ENCODE data around the gene ABHD17B.

The ABHD17B gene

GRCh38 chr9:71886015-71886414, 25.0 kb downstream of the ABHD17B start:
- Histone ChIP-seq H3K27ac (no peak overlapping the region), H3K36me3 (no peaks in the 10 kb centered on the region), H3K4me1 (ENCODE audit: control insufficient read depth in 1 of 2, insufficient read depth in 1 of 2, low read depth in 1 of 2, low read length in 1 of 2) (peaks cover 0 to 14% of the 10 kb centered on the region in 2 experiments), H3K4me3 (ENCODE audit: low read depth in 1 of 2, low read length in 1 of 2) (no peak overlapping the region), H3K9me3 (no peaks in the 10 kb centered on the region), H3K27me3 (no peaks in the 10 kb centered on the region)
- TF ChIP-seq CTCF (IDR thresholded peaks at IDR 0.05): no peak

- peaks cover 0 to 14% of the 10 kb centered on the region in 2 experiments for H3K4me1 ChIP-seq (ENCODE audit: control insufficient read depth in 1 of 2, insufficient read depth in 1 of 2, low read depth in 1 of 2, low read length in 1 of 2)
- H3K27ac ChIP-seq: no peak overlapping the region
- no peaks in the 10 kb centered on the region for H3K9me3 ChIP-seq
- no peak overlapping the region for H3K4me3 ChIP-seq (ENCODE audit: low read depth in 1 of 2, low read length in 1 of 2)
- H3K27me3 ChIP-seq: no peaks in the 10 kb centered on the region
- H3K36me3 ChIP-seq: no peaks in the 10 kb centered on the region
- no peak for TF ChIP-seq CTCF (IDR thresholded peaks at IDR 0.05)
These were observed 25.5 kb downstream of the ABHD17B start for GRCh38 chr9:71885467-71885866.

- Histone ChIP-seq H3K36me3 (no peaks in the 10 kb centered on the region), H3K9me3 (no peaks in the 10 kb centered on the region), H3K27ac (no peak overlapping the region), H3K27me3 (no peaks in the 10 kb centered on the region), H3K4me1 (ENCODE audit: control insufficient read depth in 1 of 2, insufficient read depth in 1 of 2, low read depth in 1 of 2, low read length in 1 of 2) (peaks cover 0 to 14% of the 10 kb centered on the region in 2 experiments), H3K4me3 (ENCODE audit: low read depth in 1 of 2, low read length in 1 of 2) (no peak overlapping the region)
- TF ChIP-seq CTCF (IDR thresholded peaks at IDR 0.05): no peak
These were observed 27.0 kb downstream of the ABHD17B start for GRCh38 chr9:71884005-71884404.

- Histone ChIP-seq H3K9me3 (peaks cover 5% of the 10 kb centered on the region), H3K4me3 (ENCODE audit: low read depth in 1 of 2, low read length in 1 of 2) (no peak overlapping the region), H3K27ac (no peak overlapping the region), H3K27me3 (no peaks in the 10 kb centered on the region), H3K4me1 (ENCODE audit: control insufficient read depth in 1 of 2, insufficient read depth in 1 of 2, low read depth in 1 of 2, low read length in 1 of 2) (peaks cover 0 to 2% of the 10 kb centered on the region in 2 experiments), H3K36me3 (peaks cover 2% of the 10 kb centered on the region)
- no peak for TF ChIP-seq CTCF (IDR thresholded peaks at IDR 0.05)
These were observed 31.3 kb downstream of the ABHD17B start for GRCh38 chr9:71879644-71880174.

- Histone ChIP-seq H3K27me3 (no peaks in the 10 kb centered on the region), H3K4me1 (ENCODE audit: control insufficient read depth in 1 of 2, insufficient read depth in 1 of 2, low read depth in 1 of 2, low read length in 1 of 2) (peaks cover 0 to 2% of the 10 kb centered on the region in 2 experiments), H3K9me3 (peaks cover 5% of the 10 kb centered on the region), H3K27ac (no peak overlapping the region), H3K36me3 (peaks cover 9% of the 10 kb centered on the region), H3K4me3 (ENCODE audit: low read depth in 1 of 2, low read length in 1 of 2) (no peak overlapping the region)
- TF ChIP-seq CTCF (IDR thresholded peaks at IDR 0.05): no peak
These were observed 32.4 kb downstream of the ABHD17B start for GRCh38 chr9:71878327-71879274.

All from neutrophil (primary cell).